SK-N-SH treated with all-trans-retinoic acid at 6 μM for 48 hours (cell line): Measurements from ENCODE around the gene FRMD4A.

ENCODE experiments used
- ARNTL ChIP-seq: fragments of 450-650 bp; formaldehyde crosslinking; IDR thresholded peaks from 2 replicates; pipeline ENCODE4 v1.5.0; 2020; ENCODE audit warnings: low read depth, mild to moderate bottlenecking, moderate library complexity, borderline replicate concordance
- BACH2 ChIP-seq: fragments of 250-450 bp; sonication (Bioruptor Pico); IDR thresholded peaks from 2 replicates; pipeline ENCODE4 v1.9.0; 2021; ENCODE audit warnings: mild to moderate bottlenecking, borderline replicate concordance
- PPARA ChIP-seq: fragments of 250-450 bp; sonication (Bioruptor Pico); IDR thresholded peaks from 2 replicates; pipeline ENCODE4 v1.5.0; 2020; ENCODE audit warnings: mild to moderate bottlenecking, borderline replicate concordance
- SNAI2 ChIP-seq: fragments of 250-450 bp; sonication (Bioruptor Pico); IDR thresholded peaks from 2 replicates; pipeline ENCODE4 v1.5.0; 2020; ENCODE audit warnings: mild to moderate bottlenecking, moderate library complexity
- TCF4 ChIP-seq: fragments of 250-450 bp; sonication (Bioruptor Pico); IDR thresholded peaks from 2 replicates; pipeline ENCODE4 v1.8.0; 2021; ENCODE audit warnings: mild to moderate bottlenecking, moderate library complexity, borderline replicate concordance
- ZC3H10 ChIP-seq: fragments of 250-450 bp; sonication (Bioruptor Pico); IDR thresholded peaks from 2 replicates; pipeline ENCODE4 v1.5.1; 2021; ENCODE audit warnings: mild to moderate bottlenecking, moderate library complexity
- ZFP30 ChIP-seq: fragments of 450-650 bp; formaldehyde crosslinking; IDR thresholded peaks from 2 replicates; pipeline ENCODE4 v1.5.0; 2022; ENCODE audit warnings: mild to moderate bottlenecking, moderate library complexity
- ZNF565 ChIP-seq: fragments of 450-650 bp; formaldehyde crosslinking; conservative IDR thresholded peaks from 2 replicates; pipeline ENCODE4 v1.5.0; 2020; ENCODE audit warnings: low read depth, mild to moderate bottlenecking, moderate library complexity
- TF ChIP-seq, protein P1 (sequence below): fragments of 250-450 bp; sonication (Bioruptor Pico); IDR thresholded peaks from 2 replicates; pipeline ENCODE4 v1.8.0; 2020; ENCODE audit warnings: mild to moderate bottlenecking, moderate library complexity, borderline replicate concordance

DNA sequence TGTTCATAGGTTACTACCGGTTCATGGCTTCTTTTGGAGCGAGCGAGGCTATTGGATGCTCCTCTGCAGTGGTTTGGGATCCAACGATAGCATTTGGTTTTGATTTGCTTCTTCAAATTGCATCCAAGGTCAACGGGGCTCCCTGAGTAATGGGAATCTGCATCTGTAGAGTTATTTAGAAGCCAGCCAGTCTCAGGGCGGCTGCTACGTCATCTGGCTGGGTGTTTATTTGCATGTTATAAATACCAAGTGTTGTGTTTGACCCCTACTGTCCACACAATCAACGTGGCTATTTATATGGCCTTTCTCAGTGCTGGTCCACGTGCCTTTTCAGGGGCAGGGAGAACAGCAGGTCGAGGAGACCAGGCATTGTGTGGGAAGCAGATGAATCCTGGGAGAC is 606.2 kb downstream of the FRMD4A start:
- TF ChIP-seq PPARA (CRISPR knock-in tag), result no peak
- no peak for TF ChIP-seq ARNTL (CRISPR knock-in tag)
- TF ChIP-seq ZFP30, result no peak
- no peak for TF ChIP-seq SNAI2
- TF ChIP-seq BACH2 (CRISPR knock-in tag), result no peak
- no peak for TF ChIP-seq ZC3H10 (CRISPR knock-in tag)
- no peak for TF ChIP-seq ZNF565 (CRISPR knock-in tag)
- TF ChIP-seq, protein P1, sequence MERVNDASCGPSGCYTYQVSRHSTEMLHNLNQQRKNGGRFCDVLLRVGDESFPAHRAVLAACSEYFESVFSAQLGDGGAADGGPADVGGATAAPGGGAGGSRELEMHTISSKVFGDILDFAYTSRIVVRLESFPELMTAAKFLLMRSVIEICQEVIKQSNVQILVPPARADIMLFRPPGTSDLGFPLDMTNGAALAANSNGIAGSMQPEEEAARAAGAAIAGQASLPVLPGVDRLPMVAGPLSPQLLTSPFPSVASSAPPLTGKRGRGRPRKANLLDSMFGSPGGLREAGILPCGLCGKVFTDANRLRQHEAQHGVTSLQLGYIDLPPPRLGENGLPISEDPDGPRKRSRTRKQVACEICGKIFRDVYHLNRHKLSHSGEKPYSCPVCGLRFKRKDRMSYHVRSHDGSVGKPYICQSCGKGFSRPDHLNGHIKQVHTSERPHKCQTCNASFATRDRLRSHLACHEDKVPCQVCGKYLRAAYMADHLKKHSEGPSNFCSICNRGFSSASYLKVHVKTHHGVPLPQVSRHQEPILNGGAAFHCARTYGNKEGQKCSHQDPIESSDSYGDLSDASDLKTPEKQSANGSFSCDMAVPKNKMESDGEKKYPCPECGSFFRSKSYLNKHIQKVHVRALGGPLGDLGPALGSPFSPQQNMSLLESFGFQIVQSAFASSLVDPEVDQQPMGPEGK (CRISPR knock-in tag), result no peak
- TF ChIP-seq TCF4 (CRISPR knock-in tag), result no peak
